CD14-positive monocyte (primary cell): ENCODE measurements around the gene ICE1. TPM values are rescaled to one million over a fixed set of nuclear protein-coding genes. Genes with fewer than 3 reads are reported as not detected.

ENCODE experiments used
- DNase-seq, 3 donors: peaks; one replicate each; pipeline ENCODE4 v3.0.0-alpha.2; 2011 to 2022
- H2AFZ ChIP-seq: 2 replicates; pipeline ENCODE4 v1.6.0; 2012; ENCODE audit warnings: mild to moderate bottlenecking, low read depth, low read length, inconsistent platforms; ENCODE audit not compliant: insufficient read depth, poor library complexity, severe bottlenecking
- H3K27ac ChIP-seq, 2 donors: 1 replicate in 1 of 2; 2 replicates in 1 of 2; pipeline ENCODE4 v1.5.1; 2012 to 2013; ENCODE audit warnings: low read length in 2 of 2, control low read depth in 1 of 2, inconsistent platforms in 1 of 2, low read depth in 1 of 2, mild to moderate bottlenecking in 1 of 2
- H3K27me3 ChIP-seq, 2 donors: one replicate each; pipeline versions ENCODE4 v1.6.0 to v1.6.1; 2011 to 2013; ENCODE audit warnings: low read length in 2 of 2; ENCODE audit not compliant: control insufficient read depth in 2 of 2, insufficient read depth in 2 of 2
- H3K36me3 ChIP-seq, 2 donors: replicated peaks in 1 of 2; 1 replicate in 1 of 2; 2 replicates in 1 of 2; pipeline versions ENCODE4 v1.5.1 to v1.6.1; 2012 to 2013; ENCODE audit warnings: low read length in 2 of 2, control low read depth in 1 of 2, inconsistent platforms in 1 of 2, mild to moderate bottlenecking in 1 of 2; ENCODE audit not compliant: insufficient read depth in 2 of 2, control insufficient read depth in 1 of 2
- H3K4me1 ChIP-seq, 2 donors: 1 replicate in 1 of 2; 2 replicates in 1 of 2; pipeline versions ENCODE4 v1.5.1 to v1.6.1; 2012 to 2013; ENCODE audit warnings: low read length in 2 of 2, control low read depth in 1 of 2, inconsistent platforms in 1 of 2, mild to moderate bottlenecking in 1 of 2, moderate library complexity in 1 of 2; ENCODE audit not compliant: insufficient read depth in 2 of 2, control insufficient read depth in 1 of 2
- H3K4me2 ChIP-seq: replicated peaks from 2 replicates; pipeline ENCODE3; 2012; ENCODE audit warnings: low read length, moderate library complexity, mild to moderate bottlenecking; ENCODE audit not compliant: poor library complexity, severe bottlenecking; ENCODE audit errors: extremely low read depth
- H3K4me3 ChIP-seq, 3 experiments: fragments of 200-600 bp in 1 of 3; sonication (generic) in 1 of 3; replicated peaks in 1 of 3; 1 replicate in 2 of 3; 2 replicates in 1 of 3; pipeline ENCODE4 v1.5.1; 2011 to 2013; ENCODE audit warnings: low read length in 3 of 3, mild to moderate bottlenecking in 3 of 3, control low read depth in 2 of 3, low read depth in 2 of 3, inconsistent platforms in 1 of 3, moderate library complexity in 1 of 3
- H3K79me2 ChIP-seq: 2 replicates; pipeline ENCODE4 v1.6.0; 2012; ENCODE audit warnings: mild to moderate bottlenecking, control low read depth, inconsistent platforms, low read length, moderate library complexity; ENCODE audit not compliant: insufficient read depth
- H3K9ac ChIP-seq: 2 replicates; pipeline ENCODE4 v1.6.0; 2017; ENCODE audit warnings: low read length, mild to moderate bottlenecking; ENCODE audit not compliant: insufficient read depth, poor library complexity, severe bottlenecking
- H3K9me3 ChIP-seq, 2 donors: replicated peaks in 1 of 2; 1 replicate in 1 of 2; 2 replicates in 1 of 2; pipeline versions ENCODE4 v1.5.1 to v1.6.1; 2012 to 2013; ENCODE audit warnings: low read length in 2 of 2, control low read depth in 1 of 2; ENCODE audit not compliant: control insufficient read depth in 1 of 2, insufficient read depth in 1 of 2
- H4K20me1 ChIP-seq: 2 replicates; pipeline ENCODE4 v1.6.0; 2012; ENCODE audit warnings: mild to moderate bottlenecking, low read length, control low read depth, moderate library complexity; ENCODE audit not compliant: insufficient read depth
- H3K27ac Mint-ChIP-seq, 7 donors: one replicate each; pipeline ENCODE4 v1.8.0; 2020; ENCODE audit warnings: mild to moderate bottlenecking in 7 of 7, mixed read lengths in 7 of 7, moderate library complexity in 6 of 7, inconsistent platforms in 2 of 7
- H3K27me3 Mint-ChIP-seq, 3 donors: one replicate each; pipeline ENCODE4 v1.8.0; 2021 to 2022; ENCODE audit warnings: low read depth in 3 of 3, mild to moderate bottlenecking in 3 of 3, mixed read lengths in 3 of 3, moderate library complexity in 3 of 3, inconsistent platforms in 1 of 3
- H3K36me3 Mint-ChIP-seq, 2 donors: one replicate each; pipeline ENCODE4 v1.8.0; 2020; ENCODE audit warnings: mixed read lengths in 2 of 2, inconsistent platforms in 1 of 2, mild to moderate bottlenecking in 1 of 2
- H3K4me1 Mint-ChIP-seq: one replicate; pipeline ENCODE4 v1.8.0; 2020; ENCODE audit warnings: mild to moderate bottlenecking, mixed read lengths
- H3K4me3 Mint-ChIP-seq, 2 donors: one replicate each; pipeline ENCODE4 v1.8.0; 2020; ENCODE audit warnings: mild to moderate bottlenecking in 2 of 2, mixed read lengths in 2 of 2, moderate library complexity in 1 of 2
- H3K9me3 Mint-ChIP-seq, 7 donors: one replicate each; pipeline ENCODE4 v1.8.0; 2020 to 2022; ENCODE audit warnings: mixed read lengths in 7 of 7, mild to moderate bottlenecking in 6 of 7, moderate library complexity in 6 of 7, inconsistent platforms in 2 of 7
- CTCF ChIP-seq: fragments of 200-600 bp; IDR thresholded peaks from one replicate; pipeline ENCODE4 v1.8.0; 2022; ENCODE audit warnings: antibody characterized with exemption, mild to moderate bottlenecking
- WGBS: methylation state at CpG from one replicate; pipeline ENCODE4 v1.1.5; 2013; ENCODE audit warnings: missing lambda C conversion rate; ENCODE audit not compliant: insufficient coverage; 5-methylcytosine and 5-hydroxymethylcytosine counted together
- intact Hi-C, 2 donors: fragments of 100-400 bp; cut with micrococcal nuclease; formaldehyde crosslinking; loops; one replicate each; pipeline versions ENCODE4 v1.15.0 to v1.15.1; 2023
- polyA minus RNA-seq: library from RNA; depleted of rRNA, polyadenylated mRNA; stranded (reverse); fragments of >200 nt; gene quantifications from 2 replicates; pipeline ENCODE4 v1.2.3, GENCODE V29; 2012
- polyA plus RNA-seq, 3 donors: library from polyadenylated mRNA; depleted of rRNA in 1 of 3; unstranded in 2 of 3; stranded (reverse) in 1 of 3; fragments of 300-500 nt in 2 of 3; fragments of >200 nt in 1 of 3; fragmentation: Illumina TruSeq in 2 of 3; gene quantifications; 1 replicate in 2 of 3; 2 replicates in 1 of 3; pipeline ENCODE4 v1.2.3, GENCODE V29; 2012 to 2021
- total RNA-seq, 12 experiments: library from RNA in 1 of 12; stranded (reverse) in 1 of 12; fragments of 120-200 nt in 1 of 12; gene quantifications; one replicate each; pipeline ENCODE4 v1.2.4 and lab custom pipeline; 2013 to 2026; ENCODE audit warnings: mixed read lengths in 6 of 12, inconsistent platforms in 1 of 12

Gene ICE1, protein sequence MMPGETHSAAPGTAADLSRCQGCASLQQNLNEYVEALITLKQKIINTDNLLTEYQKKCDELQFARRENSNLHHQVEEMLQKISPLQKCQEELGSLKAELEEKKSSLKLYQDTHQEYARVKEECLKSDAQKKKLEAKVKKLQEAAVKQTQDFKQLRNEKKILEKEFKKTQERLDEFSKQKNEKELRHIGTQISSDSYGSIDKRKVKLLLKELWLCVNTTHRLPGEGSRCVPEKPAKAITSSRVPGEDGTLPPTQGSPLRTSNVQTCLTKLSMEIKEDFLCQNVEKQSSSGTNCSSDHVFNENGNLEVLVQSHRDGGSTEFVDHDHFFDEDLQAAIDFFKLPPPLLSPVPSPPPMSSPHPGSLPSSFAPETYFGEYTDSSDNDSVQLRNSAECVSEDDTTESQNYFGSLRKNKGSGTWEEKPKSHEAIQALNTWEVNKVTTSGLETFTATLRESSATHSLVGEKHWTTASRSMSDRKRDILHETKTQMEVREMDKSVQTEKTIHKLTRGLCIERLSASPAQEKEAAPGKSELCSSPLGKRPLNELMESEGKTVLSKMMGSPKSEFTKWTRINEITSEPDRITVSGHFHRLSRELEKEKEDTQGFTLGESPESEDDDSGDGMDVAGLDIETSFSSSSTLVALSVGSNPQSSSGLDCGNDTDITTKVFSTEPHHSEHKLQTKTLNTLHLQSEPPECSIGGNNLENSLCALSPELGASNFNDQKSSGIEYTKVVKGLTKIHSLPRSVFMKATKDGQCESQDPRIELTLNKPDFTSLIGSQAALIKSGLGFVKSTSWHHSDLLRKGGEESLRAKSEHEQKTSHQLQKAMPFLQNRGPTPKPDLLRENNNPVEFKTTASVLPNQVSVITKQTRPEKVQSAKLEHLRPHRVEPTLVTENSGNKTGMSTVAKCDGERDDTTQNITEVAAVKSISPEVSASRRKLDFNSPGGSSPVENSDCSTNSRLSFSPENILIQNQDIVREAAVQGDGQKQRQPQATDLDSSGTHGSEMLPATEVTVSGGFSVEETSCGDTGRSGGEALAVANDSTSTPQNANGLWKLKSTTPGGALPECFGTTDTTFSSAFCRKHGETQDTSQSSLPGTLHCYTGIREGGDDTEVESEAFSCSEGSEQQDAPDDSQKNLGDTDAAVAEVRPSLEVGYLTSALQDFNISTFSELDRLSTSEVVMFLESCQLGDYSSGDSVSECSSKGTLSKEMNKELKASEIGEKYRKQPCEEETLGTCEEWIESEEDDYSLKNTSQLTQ (N-terminal part only)
- 23.0 TPM for total RNA-seq (2013)
- polyA plus RNA-seq, result 1 to 10 TPM; 2.4 to 8.2 (median 6.4) TPM
- polyA minus RNA-seq, result 9.7 and 12.2 TPM in 2 replicates
- total RNA-seq (lab: John Stamatoyannopoulos, UW), result 47.0 to 99.8 (median 79.3) reads per million in 11 experiments

GRCh38 chr5:5421961-5422818 is at the start of gene ICE1:
Gene ICE1 (plus strand): TSS chr5:5422677. CDS start chr5:5422916, 239 bp downstream.
- Mint-ChIP-seq H3K4me3 (peak within 1 kb of the TSS; percentile 92 to 95), H3K36me3 (no peaks in the 10 kb centered on the region), H3K9me3 (no peaks in the 10 kb centered on the region), H3K4me1 (peaks cover 15% of the 10 kb centered on the region), H3K27ac (peak within 1 kb of the TSS; percentile 94 to 97 (median 97)), H3K27me3 (peaks cover 0 to 5% (median 3%) of the 10 kb centered on the region in 3 donors)
- Histone ChIP-seq H3K79me2 (peaks cover 46% of the 10 kb centered on the region), H3K27ac (peak within 1 kb of the TSS; percentile 85 to 94), H3K9me3 (no peaks in the 10 kb centered on the region), H2AFZ (peak within 1 kb of the TSS; percentile 84), H3K4me2 (peak within 1 kb of the TSS; percentile 93), H4K20me1 (peaks cover 36% of the 10 kb centered on the region), H3K9ac (peak within 1 kb of the TSS; percentile 87), H3K4me1 (peaks cover 22 to 34% of the 10 kb centered on the region in 2 donors), H3K4me3 (peak within 1 kb of the TSS; percentile 54 to 89 (median 62)), H3K27me3 (no peaks in the 10 kb centered on the region), H3K36me3 (peaks cover 0 to 1% of the 10 kb centered on the region in 2 donors)
- DNase-seq, result peak; percentile 97 to 98 (median 97)
- WGBS, result 0% methylated on average over 65 of the region's 71 CpGs
- TF ChIP-seq CTCF, result no peak
- intact Hi-C loops, result loop anchor here (2.0 to 10.0 kb wide), 4 partner anchors 1210 to 1293 kb away; partner anchors contain the start of genes NSUN2 (in 2 of the 2), SRD5A1 (in 2 of the 2) and TENT4A (in 1 of the 2)
